Measurements from ENCODE around the gene PERCC1. TPM values are rescaled to one million over a fixed set of nuclear protein-coding genes. Genes with fewer than 3 reads are reported as not detected.

The PERCC1 gene
- total RNA-seq, 1 experiment from 2014 or later = not detected

DNA sequence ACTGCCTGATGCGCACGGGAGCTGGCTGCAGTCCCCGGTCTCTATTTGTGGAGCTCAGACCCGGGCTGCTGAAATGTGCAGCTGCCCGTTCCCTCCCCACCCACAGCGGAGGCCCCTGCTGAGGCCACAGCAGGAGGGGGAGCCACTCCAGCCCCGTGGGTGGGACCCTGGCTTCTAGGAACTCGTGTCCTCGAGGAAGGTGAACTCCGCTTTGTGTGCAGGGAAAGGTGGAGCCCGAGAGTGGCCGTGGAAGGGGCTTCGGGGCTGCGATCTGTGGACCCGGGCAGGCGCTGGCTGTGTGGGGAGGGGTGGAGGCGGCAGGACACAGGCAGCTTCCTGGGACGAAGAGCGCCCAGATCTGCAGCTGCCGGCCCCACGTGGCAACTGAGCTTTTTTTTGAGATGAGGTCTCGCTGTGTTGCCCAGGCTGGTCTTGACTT lies 10.5 kb downstream of the PERCC1 start:
- Histone ChIP-seq H3K9ac (ENCODE audit: low read length) (no peak overlapping the region), H4K20me1 (ENCODE audit: low read length) (no peaks in the 10 kb centered on the region), H3K4me1 (ENCODE audit: insufficient read depth, low read length) (no peaks in the 10 kb centered on the region), H3K4me3 (ENCODE audit: low read length) (no peak overlapping the region), H3K27me3 (ENCODE audit: low read length) (no peaks in the 10 kb centered on the region), H3K4me2 (ENCODE audit: low read length) (no peak overlapping the region), H3K27ac (ENCODE audit: low read length) (no peak overlapping the region), H2AFZ (ENCODE audit: low read length) (no peak overlapping the region), H3F3A (ENCODE audit: low read length, unreplicated experiment) (no peaks in the 10 kb centered on the region), H3K79me2 (ENCODE audit: low read length) (no peaks in the 10 kb centered on the region), H3K9me3 (ENCODE audit: low read length) (no peaks in the 10 kb centered on the region), H3K36me3 (ENCODE audit: low read depth, low read length) (no peaks in the 10 kb centered on the region), H3K9me2 (replicated peaks; ENCODE audit: low read length) (no peaks in the 10 kb centered on the region)
- ChIA-PET POLR2A (ENCODE audit: unreplicated experiment) (no interaction called here), CTCF (no interaction called here)
- no peak for DNase-seq
- ATAC-seq = no peak
- TF ChIP-seq CTCF (conservative IDR thresholded peaks at IDR 0.05; ENCODE audit: low read depth, low read length) (no peak), EZH2 (IDR thresholded peaks at IDR 0.05; ENCODE audit: low read length, unreplicated experiment) (no peak), EZH2phosphoT487 (IDR thresholded peaks at IDR 0.05; ENCODE audit: borderline replicate concordance, low read length) (no peak)
- intact Hi-C loops (cut with micrococcal nuclease) = no loop called here
- no TSS peak for BruUV-seq (replicated peaks)

GRCh38 chr16:1442697-1443096 lies 11.8 kb downstream of the PERCC1 start:
- Histone ChIP-seq H3K4me1 (ENCODE audit: insufficient read depth, low read length) (no peaks in the 10 kb centered on the region), H3K9me2 (replicated peaks; ENCODE audit: low read length) (no peaks in the 10 kb centered on the region), H2AFZ (ENCODE audit: low read length) (no peak overlapping the region), H3K36me3 (ENCODE audit: low read depth, low read length) (no peaks in the 10 kb centered on the region), H3K4me2 (ENCODE audit: low read length) (no peak overlapping the region), H3K9me3 (ENCODE audit: low read length) (no peaks in the 10 kb centered on the region), H3K27ac (ENCODE audit: low read length) (no peak overlapping the region), H3K9ac (ENCODE audit: low read length) (no peak overlapping the region), H3K4me3 (ENCODE audit: low read length) (no peak overlapping the region), H3K79me2 (ENCODE audit: low read length) (no peaks in the 10 kb centered on the region), H4K20me1 (ENCODE audit: low read length) (no peaks in the 10 kb centered on the region), H3F3A (ENCODE audit: low read length, unreplicated experiment) (no peaks in the 10 kb centered on the region), H3K27me3 (ENCODE audit: low read length) (no peaks in the 10 kb centered on the region)
- ATAC-seq (no peak), DNase-seq (no peak)
- CTCF ChIA-PET = no interaction called here
- POLR2A ChIA-PET (ENCODE audit: unreplicated experiment) = no interaction called here
- TF ChIP-seq EZH2phosphoT487 (IDR thresholded peaks at IDR 0.05; ENCODE audit: borderline replicate concordance, low read length) (no peak), CTCF (conservative IDR thresholded peaks at IDR 0.05; ENCODE audit: low read depth, low read length) (no peak), EZH2 (IDR thresholded peaks at IDR 0.05; ENCODE audit: low read length, unreplicated experiment) (no peak)
- intact Hi-C loops (cut with micrococcal nuclease) = no loop called here
- no TSS peak for BruUV-seq (replicated peaks)

GRCh38 chr16:1443403-1443973 lies 12.6 kb downstream of the PERCC1 start:
- CTCF ChIA-PET = no interaction called here
- intact Hi-C loops (cut with micrococcal nuclease) = no loop called here
- no peak for ATAC-seq

More at GRCh38 chr16:1443403-1443973, 12.6 kb downstream of the PERCC1 start:
- DNase-seq = no peak
- TF ChIP-seq EZH2phosphoT487 (IDR thresholded peaks at IDR 0.05; ENCODE audit: borderline replicate concordance, low read length) (no peak), CTCF (conservative IDR thresholded peaks at IDR 0.05; ENCODE audit: low read depth, low read length) (no peak), EZH2 (IDR thresholded peaks at IDR 0.05; ENCODE audit: low read length, unreplicated experiment) (no peak)
- Histone ChIP-seq H3K4me1 (ENCODE audit: insufficient read depth, low read length) (no peaks in the 10 kb centered on the region), H2AFZ (ENCODE audit: low read length) (no peak overlapping the region), H3K36me3 (ENCODE audit: low read depth, low read length) (no peaks in the 10 kb centered on the region), H3K27me3 (ENCODE audit: low read length) (no peaks in the 10 kb centered on the region), H3K9me3 (ENCODE audit: low read length) (no peaks in the 10 kb centered on the region), H4K20me1 (ENCODE audit: low read length) (no peaks in the 10 kb centered on the region), H3K9ac (ENCODE audit: low read length) (no peak overlapping the region), H3K4me3 (ENCODE audit: low read length) (no peak overlapping the region), H3K4me2 (ENCODE audit: low read length) (no peak overlapping the region), H3K9me2 (replicated peaks; ENCODE audit: low read length) (no peaks in the 10 kb centered on the region), H3K79me2 (ENCODE audit: low read length) (no peaks in the 10 kb centered on the region), H3K27ac (ENCODE audit: low read length) (no peak overlapping the region), H3F3A (ENCODE audit: low read length, unreplicated experiment) (no peaks in the 10 kb centered on the region)
- BruUV-seq (replicated peaks) = no TSS peak
- POLR2A ChIA-PET (ENCODE audit: unreplicated experiment) = no interaction called here

All from PC-3 (cell line).